Measurements from ENCODE around the gene SETD2. TPM values are rescaled to one million over a fixed set of nuclear protein-coding genes. Genes with fewer than 3 reads are reported as not detected.
A peak's percentile ranks its signal among the peaks of the same experiment; 100 is the strongest.

SETD2 gene
- total RNA-seq, 2 donors from 2014 or later = 40.8 to 48.3 TPM

GRCh38 chr3:46976326-46977190, 187.4 kb downstream of the SETD2 start, which contains the start of gene CCDC12:
Gene CCDC12 (minus strand): TSS chr3:46976745. CDS start chr3:46976732, 13 bp downstream.
- H3K27ac Mint-ChIP-seq = peak within 1 kb of the TSS; percentile 89 to 97
- H3K36me3 Mint-ChIP-seq = peaks cover 10% of the 10 kb centered on the region
- H3K4me1 Mint-ChIP-seq (ENCODE audit: low read depth in 2 of 2) = peaks cover 44 to 51% of the 10 kb centered on the region in 2 donors
- no peaks in the 10 kb centered on the region for H3K27me3 Mint-ChIP-seq
- ATAC-seq = peak; percentile 87 to 90
- peak; percentile 97 for DNase-seq (ENCODE audit: low spot score)
- peak within 1 kb of the TSS; percentile 96 for H3K4me3 Mint-ChIP-seq
- H3K9me3 Mint-ChIP-seq = no peaks in the 10 kb centered on the region

- Mint-ChIP-seq H3K27me3 (no peaks in the 10 kb centered on the region), H3K36me3 (peaks cover 10% of the 10 kb centered on the region), H3K4me1 (ENCODE audit: low read depth in 2 of 2) (peaks cover 55 to 68% of the 10 kb centered on the region in 2 donors), H3K27ac (peak overlapping the region; percentile 60 to 97), H3K4me3 (peak overlapping the region; percentile 96), H3K9me3 (no peaks in the 10 kb centered on the region)
- ATAC-seq (no peak), DNase-seq (ENCODE audit: low spot score) (no peak)
Measured at GRCh38 chr3:46974421-46975171, 189.3 kb downstream of the SETD2 start.

GRCh38 chr3:46972396-46972795, 191.5 kb downstream of the SETD2 start:
- Mint-ChIP-seq H3K36me3 (peaks cover 10% of the 10 kb centered on the region), H3K27ac (peak overlapping the region; percentile 83 to 93), H3K4me1 (ENCODE audit: low read depth in 2 of 2) (peaks cover 65 to 79% of the 10 kb centered on the region in 2 donors), H3K27me3 (no peaks in the 10 kb centered on the region), H3K4me3 (peak overlapping the region; percentile 77), H3K9me3 (no peaks in the 10 kb centered on the region)
- DNase-seq (ENCODE audit: low spot score) (peak; percentile 56), ATAC-seq (no peak)

GRCh38 chr3:46971742-46972141, 192.2 kb downstream of the SETD2 start:
- Mint-ChIP-seq H3K9me3 (no peaks in the 10 kb centered on the region), H3K27me3 (no peaks in the 10 kb centered on the region), H3K4me1 (ENCODE audit: low read depth in 2 of 2) (peaks cover 71 to 79% of the 10 kb centered on the region in 2 donors), H3K36me3 (peaks cover 10% of the 10 kb centered on the region), H3K27ac (peak overlapping the region; percentile 83 to 93), H3K4me3 (peak overlapping the region; percentile 77)
- DNase-seq (ENCODE audit: low spot score) (peak; percentile 60), ATAC-seq (no peak)

- Mint-ChIP-seq H3K27ac (peak overlapping the region; percentile 83 to 93), H3K4me1 (ENCODE audit: low read depth in 2 of 2) (peaks cover 77 to 79% of the 10 kb centered on the region in 2 donors), H3K36me3 (peaks cover 10% of the 10 kb centered on the region), H3K9me3 (no peaks in the 10 kb centered on the region), H3K27me3 (no peaks in the 10 kb centered on the region), H3K4me3 (peak overlapping the region; percentile 77)
- ATAC-seq (no peak), DNase-seq (ENCODE audit: low spot score) (peak; percentile 31)
Measured at GRCh38 chr3:46971151-46971550, 192.8 kb downstream of the SETD2 start.

GRCh38 chr3:46970391-46971091, 193.4 kb downstream of the SETD2 start:
- Mint-ChIP-seq H3K4me3 (no peak overlapping the region), H3K9me3 (no peaks in the 10 kb centered on the region), H3K36me3 (peaks cover 10% of the 10 kb centered on the region), H3K27me3 (no peaks in the 10 kb centered on the region), H3K4me1 (ENCODE audit: low read depth in 2 of 2) (peaks cover 82 to 83% of the 10 kb centered on the region in 2 donors), H3K27ac (peak overlapping the region; percentile 83 to 93)
- DNase-seq (ENCODE audit: low spot score) (no peak), ATAC-seq (no peak)

- H3K27me3 Mint-ChIP-seq = no peaks in the 10 kb centered on the region
- ATAC-seq (no peak), DNase-seq (ENCODE audit: low spot score) (no peak)
- H3K9me3 Mint-ChIP-seq = no peaks in the 10 kb centered on the region
- peaks cover 77 to 78% of the 10 kb centered on the region in 2 donors for H3K4me1 Mint-ChIP-seq (ENCODE audit: low read depth in 2 of 2)
- H3K4me3 Mint-ChIP-seq = no peak overlapping the region
- H3K27ac Mint-ChIP-seq = peak overlapping the region in 1 of 2 donors; percentile 68
- H3K36me3 Mint-ChIP-seq = peaks cover 6% of the 10 kb centered on the region
Measured at GRCh38 chr3:46968783-46969428, 195.0 kb downstream of the SETD2 start.

- DNase-seq (ENCODE audit: low spot score) = no peak
- H3K4me3 Mint-ChIP-seq = peak overlapping the region; percentile 18
Measured at GRCh38 chr3:46966811-46967210, 197.1 kb downstream of the SETD2 start.

More at GRCh38 chr3:46966811-46967210, 197.1 kb downstream of the SETD2 start:
- Mint-ChIP-seq H3K27me3 (no peaks in the 10 kb centered on the region), H3K4me1 (ENCODE audit: low read depth in 2 of 2) (peaks cover 73% of the 10 kb centered on the region in 2 donors), H3K36me3 (no peaks in the 10 kb centered on the region), H3K27ac (peak overlapping the region; percentile 47 to 65), H3K9me3 (no peaks in the 10 kb centered on the region)
- ATAC-seq = peak; percentile 26 to 42

Other genes with a start within 250 kb of the SETD2 start
- 10 to 100 TPM; 58.0 to 89.8 TPM for gene CCDC12, start 187.4 kb downstream of the SETD2 start, total RNA-seq
- 100 to 1,000 TPM; 121 to 255 TPM for gene NBEAL2, start 184.4 kb downstream of the SETD2 start, total RNA-seq
- gene KIF9, start 118.7 kb upstream of the SETD2 start, total RNA-seq = 1 to 10 TPM; 3.2 to 8.2 TPM
- 10 to 100 TPM; 38.9 to 65.3 TPM for gene KLHL18, start 118.8 kb upstream of the SETD2 start, total RNA-seq
- 10 to 100 TPM; 30.5 to 45.3 TPM for gene PTPN23, start 216.9 kb upstream of the SETD2 start, total RNA-seq